HPDE6-E6E7 (cell line): ENCODE measurements around the gene KMT2E.
"Not testable (repeated sequence)": the region's sequence is repeated elsewhere in the genome, so short reads cannot be mapped to it uniquely, and the experiment has no call there.

Source experiments
- DNase-seq: peaks from one replicate; pipeline ENCODE4 v3.0.0; 2011; ENCODE audit warnings: missing footprints; ENCODE audit errors: extremely low spot score

KMT2E gene

DNA sequence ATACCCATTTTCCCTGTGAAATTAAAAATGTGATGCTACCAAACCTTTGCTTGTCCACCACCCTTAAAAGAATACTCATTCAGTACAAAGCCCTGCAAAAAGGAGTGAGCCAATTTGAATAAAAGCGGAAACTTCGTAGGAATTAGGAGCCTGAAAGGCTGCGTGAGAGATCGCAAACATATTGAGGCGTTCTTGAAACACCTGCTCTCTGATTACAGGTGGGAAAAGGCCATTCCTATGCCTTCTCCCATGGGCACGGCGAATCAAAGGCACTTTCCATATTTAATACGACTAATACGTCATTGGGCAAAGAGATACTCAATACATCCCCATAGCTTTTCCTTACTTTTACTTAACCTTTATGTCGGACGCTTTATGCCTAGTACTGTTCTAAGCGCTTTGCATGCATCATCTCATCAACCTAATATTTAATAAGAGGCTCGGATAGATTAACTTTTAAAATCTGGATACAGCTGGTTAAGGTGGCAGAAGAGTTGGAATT is 30.9 kb upstream of the KMT2E start:
- DNase-seq: no peak

DNA sequence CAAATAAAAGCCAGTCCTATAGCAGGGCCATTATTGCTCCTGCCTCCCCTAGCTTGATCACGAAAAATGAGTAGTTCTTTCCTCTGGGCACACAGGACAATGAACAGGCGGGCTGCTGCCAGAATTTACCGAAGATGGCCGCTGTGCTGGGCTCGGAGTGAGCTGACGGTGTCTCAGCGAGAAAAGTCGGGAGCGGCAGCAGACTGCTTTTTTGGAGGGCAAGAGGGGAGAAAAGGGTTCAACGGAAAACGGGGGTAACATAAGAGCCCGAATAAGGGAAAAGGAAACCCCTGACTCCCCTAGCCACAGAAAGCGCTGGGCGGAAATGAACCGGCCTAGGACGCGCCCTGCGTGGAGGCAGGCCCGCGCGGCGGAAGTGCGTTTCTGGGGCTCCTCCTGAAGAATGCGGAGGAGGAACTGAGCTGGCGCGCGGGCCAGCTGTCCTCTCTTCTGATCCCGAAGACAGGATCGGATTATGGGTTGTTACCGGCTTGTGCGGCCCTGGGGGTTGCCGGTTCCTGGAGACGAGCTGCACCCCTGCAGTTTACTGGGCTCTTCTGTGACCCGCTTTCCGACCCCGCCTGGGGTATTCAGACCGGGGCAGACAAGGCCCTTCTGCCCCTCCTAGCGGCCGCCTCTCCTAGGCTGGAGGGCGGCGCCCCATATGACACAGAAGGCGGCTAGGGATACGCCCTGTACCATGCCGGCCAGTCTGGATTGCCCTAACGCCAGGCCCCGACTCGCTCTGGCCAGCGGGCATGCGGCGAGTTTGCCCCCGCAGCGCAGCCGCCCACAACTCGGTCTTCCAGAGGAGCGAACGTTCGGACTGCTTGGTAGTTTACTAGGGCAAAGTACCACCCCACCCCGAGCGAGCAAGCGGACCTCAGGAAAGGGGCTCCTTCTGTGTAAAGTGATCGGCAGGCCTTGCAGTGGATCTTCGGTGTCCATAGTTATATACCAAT is 30.1 kb upstream of the KMT2E start:
- peak; percentile 81 for DNase-seq

DNA sequence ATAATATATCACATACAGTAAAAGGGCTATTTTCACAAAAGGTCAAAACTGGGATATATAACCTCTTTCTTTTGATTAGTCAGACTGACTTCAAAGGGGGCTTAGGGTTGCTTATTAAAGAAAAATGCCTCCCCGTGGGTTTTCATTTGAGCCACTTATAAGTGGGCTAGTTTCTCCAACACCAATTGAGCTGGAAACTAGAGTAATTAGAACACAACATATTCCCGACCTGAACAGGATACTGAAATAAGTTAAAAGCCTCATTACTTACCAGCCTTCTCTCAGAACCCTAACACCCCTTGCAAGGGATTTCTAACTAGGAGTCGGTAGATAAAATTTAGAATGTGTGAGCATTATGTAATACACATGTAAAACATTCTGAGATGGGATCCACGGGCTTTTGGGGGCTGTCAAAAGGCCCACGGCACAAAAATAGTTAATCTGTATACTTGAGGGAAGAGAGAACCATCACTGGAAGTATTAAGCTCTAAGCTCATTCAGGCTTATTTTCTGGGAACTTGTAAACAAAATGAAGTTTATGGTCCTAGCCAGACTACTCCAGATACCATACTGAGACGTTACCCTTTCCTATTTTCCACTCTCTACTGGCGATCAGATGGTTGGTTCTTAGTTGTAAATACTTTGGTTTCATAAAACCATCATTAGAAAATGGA is 29.3 kb upstream of the KMT2E start:
- no peak for DNase-seq

- DNase-seq: no peak
Observed at GRCh38 chr7:104985259-104985617, 28.8 kb upstream of the KMT2E start.

DNA sequence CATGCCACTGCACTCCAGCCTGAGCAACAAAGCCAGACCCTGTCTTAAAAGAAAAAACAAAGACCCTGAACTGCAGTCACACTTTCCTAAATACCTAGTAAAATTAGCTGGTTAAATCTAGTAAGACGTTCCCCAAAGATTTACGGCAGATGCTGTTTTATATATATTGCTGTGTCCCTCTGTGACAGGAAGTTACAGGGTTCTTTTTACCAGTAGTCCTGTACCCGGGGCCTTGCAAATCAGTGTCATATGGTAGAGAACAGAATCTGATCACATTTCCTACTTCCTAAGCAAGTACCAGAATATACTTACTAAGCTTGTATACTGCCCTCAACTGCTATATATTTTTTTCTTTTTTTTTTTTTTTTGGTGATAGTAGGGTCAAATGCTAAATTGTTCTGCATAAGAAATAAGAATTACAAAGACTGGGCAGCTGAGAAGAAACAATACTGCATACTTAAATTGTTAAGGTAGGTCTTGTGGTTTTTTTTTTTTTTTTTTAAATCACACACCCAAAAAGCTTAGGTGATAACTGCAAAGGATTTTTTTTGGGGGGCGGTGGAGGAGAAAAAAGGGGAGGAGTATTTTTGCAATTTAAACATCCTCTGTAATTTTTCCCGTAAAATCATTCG is 27.3 kb upstream of the KMT2E start:
- no peak for DNase-seq

DNA sequence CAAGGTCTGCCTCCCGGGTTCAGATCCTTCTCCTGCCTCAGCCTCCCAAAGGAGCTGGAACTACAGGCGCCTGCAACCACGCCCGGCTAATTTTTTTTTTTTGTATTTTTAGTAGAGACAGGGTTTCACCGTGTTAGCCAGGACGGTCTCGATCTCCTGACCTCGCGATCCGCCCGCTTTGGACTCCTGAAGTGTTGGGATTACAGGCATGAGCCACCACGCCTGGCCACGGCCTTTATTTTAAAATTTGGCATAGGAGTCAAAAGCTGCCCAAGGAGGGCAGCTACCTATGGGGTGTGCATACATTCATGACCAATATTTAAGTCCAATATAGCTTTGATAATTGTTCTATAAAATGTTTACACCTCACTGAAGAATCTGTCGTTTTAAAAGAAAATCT is 26.6 kb upstream of the KMT2E start:
- DNase-seq: not testable (repeated sequence)

DNA sequence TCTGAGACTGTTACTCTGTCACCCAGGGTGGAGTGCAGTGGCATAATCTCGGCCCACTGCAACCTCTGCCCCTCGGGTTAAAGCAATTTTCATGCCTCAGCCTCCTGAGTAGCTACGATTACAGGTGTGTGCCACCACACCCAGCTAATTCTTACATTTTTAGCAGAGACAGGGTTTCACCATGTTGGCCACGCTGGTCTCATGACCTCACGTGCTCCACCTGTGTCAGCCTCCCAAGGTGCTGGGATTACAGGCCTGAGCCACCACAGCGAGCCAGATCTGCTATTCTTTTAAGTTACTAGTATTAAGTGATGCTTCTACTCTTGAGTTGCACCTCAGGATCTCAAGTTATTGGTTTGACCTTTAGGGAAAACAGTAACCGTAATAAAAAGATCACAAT is 23.0 kb upstream of the KMT2E start:
- no peak for DNase-seq

- DNase-seq: no peak
Observed at GRCh38 chr7:104992306-104992705, 21.7 kb upstream of the KMT2E start.

- DNase-seq: no peak
Observed at GRCh38 chr7:104993217-104993862, 20.7 kb upstream of the KMT2E start.

GRCh38 chr7:104998040-104998752 is 15.8 kb upstream of the KMT2E start:
- no peak for DNase-seq

DNA sequence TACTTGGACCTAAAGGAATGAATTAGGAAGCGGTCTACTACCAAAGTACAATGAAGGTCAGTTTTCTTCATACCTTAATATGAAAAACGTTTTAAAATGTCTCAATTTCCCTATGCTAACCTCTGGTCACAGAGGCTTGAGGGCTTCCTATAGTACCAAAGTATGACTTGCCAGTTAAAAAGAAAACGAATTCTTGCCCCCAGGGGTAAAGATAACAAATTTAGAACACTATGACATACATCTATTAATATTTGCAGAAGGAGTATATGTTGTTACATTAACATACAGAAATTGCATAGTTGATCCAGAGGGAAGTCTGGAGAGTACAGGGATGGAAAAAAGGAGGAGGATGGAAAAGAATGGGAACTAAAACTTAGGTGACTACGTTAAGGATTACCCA is 13.8 kb upstream of the KMT2E start:
- DNase-seq: no peak

DNA sequence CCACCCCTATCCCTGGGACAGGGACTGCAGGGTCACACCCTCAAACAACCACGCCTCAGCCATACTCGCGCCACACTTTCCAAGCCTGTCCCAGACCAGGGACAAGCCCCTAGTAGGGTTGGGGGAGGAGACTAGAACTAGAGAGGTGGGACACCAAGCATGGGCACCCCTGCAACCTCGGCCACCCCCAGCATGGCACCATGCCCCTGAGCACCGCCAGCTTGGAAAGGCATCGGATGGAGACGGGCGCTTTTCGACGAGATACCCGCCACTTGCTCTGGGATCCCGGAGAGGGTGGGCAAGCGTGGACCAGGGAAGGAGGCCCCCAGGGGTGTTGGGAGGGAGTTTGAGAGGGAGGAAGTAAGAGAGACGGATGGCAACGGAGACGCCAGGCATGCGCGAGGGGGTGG is 13.1 kb upstream of the KMT2E start:
- DNase-seq: no peak

- DNase-seq: no peak
Observed at GRCh38 chr7:105001652-105002184, 12.3 kb upstream of the KMT2E start.

GRCh38 chr7:105003275-105003674 is 10.7 kb upstream of the KMT2E start:
- no peak for DNase-seq

DNA sequence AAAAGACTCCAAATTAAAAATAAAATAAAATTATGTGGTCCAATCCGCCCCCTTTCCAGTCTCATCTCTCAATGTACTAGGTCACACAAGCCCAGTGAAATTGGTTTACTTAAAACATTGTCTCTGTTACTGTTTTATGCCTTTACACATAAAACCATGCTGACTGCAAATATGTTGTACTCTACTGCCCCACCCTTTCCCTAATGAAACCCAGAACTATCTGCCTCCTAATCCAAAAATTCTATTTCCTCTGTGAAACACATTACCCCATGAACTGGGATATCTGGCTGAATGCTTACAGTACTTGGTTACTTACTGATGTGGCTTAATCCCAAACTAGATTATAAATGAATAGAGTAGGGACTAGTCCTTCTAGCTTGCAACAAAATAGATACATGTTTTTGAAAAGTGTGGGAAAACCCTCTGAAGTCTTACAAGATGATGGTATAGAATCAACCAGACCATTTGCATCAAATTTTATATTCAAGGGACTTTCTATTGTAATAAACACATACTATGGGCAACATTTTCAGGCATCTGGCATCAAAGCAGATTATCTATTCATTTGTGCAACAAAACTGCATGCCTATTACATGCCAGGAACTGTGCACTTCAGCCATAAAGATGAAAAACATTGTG is 10.0 kb upstream of the KMT2E start:
- DNase-seq: no peak

DNA sequence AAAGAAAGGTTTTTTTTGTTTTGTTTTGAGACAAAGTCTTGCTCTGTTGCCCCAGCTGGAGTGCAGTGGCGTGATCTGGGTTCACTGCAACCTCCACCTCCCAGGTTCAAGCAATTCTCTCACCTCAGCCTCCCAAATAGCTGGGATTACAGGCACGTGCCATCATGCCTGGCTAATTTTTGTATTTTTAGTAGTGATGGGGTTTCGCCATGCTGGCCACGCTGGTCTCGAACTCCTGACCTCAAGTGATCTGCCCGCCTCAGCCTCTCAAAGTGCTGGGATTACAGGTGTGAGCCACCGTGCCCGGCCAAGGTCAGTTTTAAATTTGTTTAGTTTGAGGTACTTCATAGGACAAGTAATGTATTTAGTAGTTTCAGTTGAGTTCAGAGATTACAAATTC is 9.0 kb upstream of the KMT2E start:
- DNase-seq: not testable (repeated sequence)

GRCh38 chr7:105005486-105005885 is 8.5 kb upstream of the KMT2E start:
- DNase-seq: not testable (repeated sequence)

GRCh38 chr7:105006367-105007136 is 7.5 kb upstream of the KMT2E start:
- DNase-seq: no peak

DNA sequence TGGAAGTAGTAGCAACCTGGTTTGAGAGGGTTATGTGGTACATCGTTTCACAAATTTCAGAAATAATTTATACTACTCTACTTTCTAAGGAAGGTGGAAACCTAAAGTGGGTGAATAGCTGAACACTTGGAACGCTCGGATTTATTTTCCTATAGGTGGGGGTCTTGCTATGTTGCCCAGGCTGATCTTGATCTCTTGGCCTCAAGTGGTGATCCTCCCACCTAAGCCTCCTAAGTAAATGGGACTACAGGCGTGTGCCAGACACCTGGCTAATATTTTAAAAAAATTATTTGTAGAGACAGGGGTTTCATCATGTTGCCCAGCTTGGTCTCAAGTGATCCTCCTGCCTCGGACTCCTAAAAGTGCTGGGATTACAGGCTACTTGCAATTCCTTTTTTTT is 6.7 kb upstream of the KMT2E start:
- DNase-seq: no peak
